ENCODE data around the gene RNF157. TPM values are rescaled to one million over a fixed set of nuclear protein-coding genes. Genes with fewer than 3 reads are reported as not detected.

Gene RNF157
- total RNA-seq, 1 donor from 2014 or later: 0.99 TPM

DNA sequence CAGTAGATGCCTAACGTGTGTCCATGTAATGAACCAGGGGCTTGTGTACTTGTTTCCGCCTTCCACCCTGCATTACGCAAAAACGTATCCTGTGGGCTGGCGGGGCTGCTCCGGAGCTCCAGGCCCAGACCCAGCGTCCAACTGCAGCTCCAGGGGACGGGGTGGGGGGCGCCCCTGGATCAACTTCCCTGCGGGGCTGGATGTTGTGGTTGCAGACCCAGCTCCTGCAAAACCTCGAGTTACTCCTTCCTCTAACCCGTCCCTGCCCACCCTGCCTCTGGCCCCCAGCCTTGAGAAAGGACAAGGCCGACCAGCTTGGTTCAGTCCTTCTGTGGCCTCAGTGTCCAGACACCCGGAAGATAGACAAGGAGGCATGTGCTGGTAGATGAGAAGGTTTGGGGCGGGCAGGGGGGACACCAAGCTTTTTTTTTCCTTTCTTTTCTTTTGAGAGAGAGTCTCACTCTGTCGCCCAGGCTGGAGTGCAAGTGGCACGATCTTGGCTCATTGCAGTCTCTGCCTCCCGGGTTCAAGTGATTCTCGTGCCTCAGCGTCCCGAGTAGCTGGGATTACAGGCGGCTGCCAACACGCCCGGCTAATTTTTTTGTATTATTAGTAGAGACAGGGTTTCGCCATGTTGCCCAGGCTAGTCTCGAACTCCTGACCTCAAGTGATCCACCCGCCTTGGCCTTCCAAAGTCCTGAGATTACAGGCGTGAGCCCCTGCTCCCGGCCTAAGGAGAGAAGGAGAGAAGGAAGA is 136.0 kb downstream of the RNF157 start:
- no peak for TF ChIP-seq CTCF (IDR thresholded peaks at IDR 0.05)
- Mint-ChIP-seq H3K27me3 (ENCODE audit: unreplicated experiment) (no peaks in the 10 kb centered on the region), H3K4me1 (ENCODE audit: unreplicated experiment) (peaks cover 12% of the 10 kb centered on the region), H3K4me3 (ENCODE audit: unreplicated experiment) (peak overlapping the region; percentile 98), H3K27ac (ENCODE audit: unreplicated experiment) (peak overlapping the region; percentile 94), H3K36me3 (ENCODE audit: unreplicated experiment) (peaks cover 10% of the 10 kb centered on the region), H3K9me3 (ENCODE audit: unreplicated experiment) (no peaks in the 10 kb centered on the region)
- DNase-seq (ENCODE audit: extremely low spot score, unreplicated experiment): no peak

DNA sequence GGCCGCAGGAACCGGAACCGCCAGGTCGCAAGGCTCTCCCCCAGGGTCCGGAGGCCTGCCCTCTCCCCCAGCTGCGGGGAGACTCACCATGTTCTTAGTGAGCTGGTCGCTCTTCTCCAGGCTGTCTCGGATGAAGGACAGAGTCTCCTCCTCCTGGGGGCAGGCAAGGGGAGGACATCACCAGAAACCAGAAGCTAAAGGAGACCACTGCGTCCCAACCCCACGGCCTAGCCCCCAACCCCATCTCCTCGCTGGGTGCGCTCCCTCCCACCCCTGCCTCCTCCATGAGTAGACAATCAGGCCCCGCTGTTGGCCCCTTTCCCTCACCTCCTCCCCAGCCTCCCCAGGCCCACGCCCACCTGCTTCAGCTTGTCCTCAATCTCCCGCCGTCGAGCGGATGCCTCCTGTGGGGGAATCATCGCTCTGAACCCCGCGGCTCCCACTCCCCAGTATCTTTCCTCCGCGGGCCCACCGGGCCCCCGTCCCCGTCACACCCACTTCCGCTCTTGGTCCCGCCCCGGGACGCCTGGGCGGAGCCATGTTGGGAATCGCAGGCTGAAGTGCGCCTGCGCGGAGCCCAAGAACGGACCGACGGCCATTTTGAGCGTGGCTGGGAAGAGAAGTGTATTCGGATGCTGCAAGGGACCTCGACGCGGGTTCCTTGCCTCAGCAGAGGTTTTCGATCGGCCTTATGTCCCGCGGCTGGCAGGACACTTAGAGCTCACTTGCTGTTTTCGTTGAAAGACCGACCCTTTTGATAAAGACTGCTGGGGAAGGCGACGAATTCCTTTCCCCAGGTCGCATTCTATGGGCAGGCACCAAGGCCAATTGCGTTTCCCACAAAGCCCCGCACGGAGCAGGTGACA is 136.8 kb downstream of the RNF157 start, which contains the start of gene EXOC7:
Gene EXOC7 (minus strand): TSS at position 514 of the 866 bp plus-strand sequence. CDS start 95 bp downstream, at position 419.
- TF ChIP-seq CTCF (IDR thresholded peaks at IDR 0.05): no peak
- Mint-ChIP-seq H3K27ac (ENCODE audit: unreplicated experiment) (peak within 1 kb of the TSS; percentile 94), H3K9me3 (ENCODE audit: unreplicated experiment) (no peaks in the 10 kb centered on the region), H3K36me3 (ENCODE audit: unreplicated experiment) (peaks cover 14% of the 10 kb centered on the region), H3K4me1 (ENCODE audit: unreplicated experiment) (peaks cover 12% of the 10 kb centered on the region), H3K27me3 (ENCODE audit: unreplicated experiment) (no peaks in the 10 kb centered on the region), H3K4me3 (ENCODE audit: unreplicated experiment) (peak within 1 kb of the TSS; percentile 98)
- DNase-seq (ENCODE audit: extremely low spot score, unreplicated experiment): peak; percentile 97

GRCh38 chr17:76102944-76103273 is 137.4 kb downstream of the RNF157 start:
- H3K4me1 Mint-ChIP-seq (ENCODE audit: unreplicated experiment): peaks cover 12% of the 10 kb centered on the region
- peaks cover 15% of the 10 kb centered on the region for H3K36me3 Mint-ChIP-seq (ENCODE audit: unreplicated experiment)
- no peak for DNase-seq (ENCODE audit: extremely low spot score, unreplicated experiment)
- H3K4me3 Mint-ChIP-seq (ENCODE audit: unreplicated experiment): peak overlapping the region; percentile 98
- no peaks in the 10 kb centered on the region for H3K9me3 Mint-ChIP-seq (ENCODE audit: unreplicated experiment)
- no peak for TF ChIP-seq CTCF (IDR thresholded peaks at IDR 0.05)
- no peaks in the 10 kb centered on the region for H3K27me3 Mint-ChIP-seq (ENCODE audit: unreplicated experiment)
- peak overlapping the region; percentile 94 for H3K27ac Mint-ChIP-seq (ENCODE audit: unreplicated experiment)

- TF ChIP-seq CTCF (IDR thresholded peaks at IDR 0.05): no peak
- Mint-ChIP-seq H3K27me3 (ENCODE audit: unreplicated experiment) (no peaks in the 10 kb centered on the region), H3K4me3 (ENCODE audit: unreplicated experiment) (no peak overlapping the region), H3K9me3 (ENCODE audit: unreplicated experiment) (no peaks in the 10 kb centered on the region), H3K27ac (ENCODE audit: unreplicated experiment) (no peak overlapping the region), H3K36me3 (ENCODE audit: unreplicated experiment) (peaks cover 43% of the 10 kb centered on the region), H3K4me1 (ENCODE audit: unreplicated experiment) (peaks cover 8% of the 10 kb centered on the region)
- no peak for DNase-seq (ENCODE audit: extremely low spot score, unreplicated experiment)
Measured at GRCh38 chr17:76097716-76098295, 142.5 kb downstream of the RNF157 start.

DNA sequence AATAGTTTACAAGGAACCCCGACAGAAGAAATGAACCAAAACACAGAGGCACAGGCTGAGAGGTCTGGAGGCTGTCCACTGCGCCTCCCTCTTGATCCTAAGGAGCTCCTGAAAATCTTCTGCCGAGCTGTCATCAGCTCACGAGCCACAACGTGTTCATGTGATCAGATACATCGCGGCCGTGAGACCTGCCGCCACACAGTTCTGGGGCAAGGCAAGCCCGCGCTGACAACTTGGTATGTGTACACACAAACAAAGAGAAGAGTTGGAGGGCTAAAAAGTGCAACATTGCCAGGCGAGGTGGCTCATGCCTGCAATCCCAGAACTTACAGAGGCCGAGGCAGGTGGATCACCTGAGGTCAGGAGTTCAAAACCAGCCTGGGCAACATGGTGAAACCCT is 144.3 kb downstream of the RNF157 start:
- Mint-ChIP-seq H3K4me1 (ENCODE audit: unreplicated experiment) (peaks cover 2% of the 10 kb centered on the region), H3K9me3 (ENCODE audit: unreplicated experiment) (no peaks in the 10 kb centered on the region), H3K27ac (ENCODE audit: unreplicated experiment) (no peak overlapping the region), H3K27me3 (ENCODE audit: unreplicated experiment) (no peaks in the 10 kb centered on the region), H3K36me3 (ENCODE audit: unreplicated experiment) (peaks cover 44% of the 10 kb centered on the region), H3K4me3 (ENCODE audit: unreplicated experiment) (no peak overlapping the region)
- TF ChIP-seq CTCF (IDR thresholded peaks at IDR 0.05): no peak
- no peak for DNase-seq (ENCODE audit: extremely low spot score, unreplicated experiment)

Data from osteocyte (in vitro differentiated cells).